DOHH2 (cell line): ENCODE measurements around the gene THAP4.

Experiments
- CTCF ChIP-seq: fragments of 200-600 bp; sonication (generic); IDR thresholded peaks from one replicate; pipeline ENCODE4 v1.5.1; 2014; ENCODE audit warnings: antibody characterized with exemption, mild to moderate bottlenecking, low read depth, low read length; ENCODE audit not compliant: poor library complexity, severe bottlenecking
- EZH2phosphoT487 ChIP-seq: fragments of 200-600 bp; sonication (generic); IDR thresholded peaks from 2 replicates; pipeline ENCODE4 v1.6.1; 2017; ENCODE audit warnings: borderline replicate concordance, mild to moderate bottlenecking, antibody characterized with exemption, low read length, moderate library complexity, mixed read lengths

- TF ChIP-seq CTCF (no peak), EZH2phosphoT487 (no peak)
Measured at GRCh38 chr2:241657786-241658254, 20.9 kb upstream of the THAP4 start.
